ENCODE results near the gene SLC4A1.

DNA sequence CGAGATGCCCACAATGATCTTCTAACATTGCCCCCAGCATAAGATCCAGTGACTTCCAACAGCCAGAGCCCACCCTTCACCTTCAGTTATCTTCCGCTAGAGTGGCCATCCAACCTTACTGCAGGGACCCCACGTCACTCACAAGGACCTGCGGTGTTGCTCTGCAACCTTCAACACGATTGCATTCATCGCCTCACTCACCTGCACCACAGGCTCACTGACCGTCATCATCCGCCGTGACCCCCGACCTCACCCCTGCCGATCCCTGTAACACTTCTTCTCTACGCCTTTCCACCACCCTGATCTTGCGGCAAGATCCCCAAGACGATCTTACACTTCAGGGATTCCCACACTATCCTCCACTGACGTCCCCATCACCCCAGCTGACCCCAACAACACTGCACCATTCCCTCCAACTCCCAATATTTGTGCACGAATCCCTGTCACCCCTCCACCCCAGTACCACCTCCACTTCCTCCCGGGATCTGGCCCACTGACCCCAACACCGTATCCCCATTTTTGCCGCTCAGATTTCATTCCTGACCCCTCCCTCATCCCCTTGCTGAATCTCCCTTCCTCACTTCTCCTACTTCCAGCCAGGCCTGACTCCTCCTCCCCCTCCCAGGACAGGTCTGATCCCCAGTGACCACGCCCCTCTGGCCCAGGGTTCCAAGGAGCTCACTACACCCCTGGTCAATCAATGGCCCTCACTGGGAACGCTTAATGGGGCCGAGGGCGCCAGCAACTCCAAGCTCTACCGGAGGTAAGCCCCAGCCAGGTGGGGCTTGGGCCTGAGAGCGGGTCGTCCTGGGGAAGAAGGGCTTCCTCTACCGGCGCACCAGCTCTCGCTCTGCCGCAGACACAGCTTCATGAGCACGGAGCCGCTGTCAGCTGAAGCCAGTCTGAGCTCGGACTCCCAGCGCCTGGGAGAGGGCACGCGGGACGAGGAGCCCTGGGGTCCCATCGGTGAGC lies 48.1 kb upstream of the SLC4A1 start:
- TF ChIP-seq, protein P1, sequence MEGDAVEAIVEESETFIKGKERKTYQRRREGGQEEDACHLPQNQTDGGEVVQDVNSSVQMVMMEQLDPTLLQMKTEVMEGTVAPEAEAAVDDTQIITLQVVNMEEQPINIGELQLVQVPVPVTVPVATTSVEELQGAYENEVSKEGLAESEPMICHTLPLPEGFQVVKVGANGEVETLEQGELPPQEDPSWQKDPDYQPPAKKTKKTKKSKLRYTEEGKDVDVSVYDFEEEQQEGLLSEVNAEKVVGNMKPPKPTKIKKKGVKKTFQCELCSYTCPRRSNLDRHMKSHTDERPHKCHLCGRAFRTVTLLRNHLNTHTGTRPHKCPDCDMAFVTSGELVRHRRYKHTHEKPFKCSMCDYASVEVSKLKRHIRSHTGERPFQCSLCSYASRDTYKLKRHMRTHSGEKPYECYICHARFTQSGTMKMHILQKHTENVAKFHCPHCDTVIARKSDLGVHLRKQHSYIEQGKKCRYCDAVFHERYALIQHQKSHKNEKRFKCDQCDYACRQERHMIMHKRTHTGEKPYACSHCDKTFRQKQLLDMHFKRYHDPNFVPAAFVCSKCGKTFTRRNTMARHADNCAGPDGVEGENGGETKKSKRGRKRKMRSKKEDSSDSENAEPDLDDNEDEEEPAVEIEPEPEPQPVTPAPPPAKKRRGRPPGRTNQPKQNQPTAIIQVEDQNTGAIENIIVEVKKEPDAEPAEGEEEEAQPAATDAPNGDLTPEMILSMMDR (IDR thresholded peaks at IDR 0.05): no peak
- no peak for TF ChIP-seq POLR2A (IDR thresholded peaks at IDR 0.05)

All from thyroid gland (tissue), 4 donors.